HEK293 (cell line): ENCODE data around the gene SLC37A2.

Experiments used
- HOXC10 ChIP-seq: sonication (generic); formaldehyde crosslinking; IDR thresholded peaks from 2 replicates; pipeline ENCODE4 v1.8.1; 2023; ENCODE audit warnings: mild to moderate bottlenecking, missing genetic modification reagents
- KLF16 ChIP-seq: fragments of 450-650 bp; formaldehyde crosslinking; IDR thresholded peaks from 2 replicates; pipeline ENCODE4 v1.5.1; 2017; ENCODE audit warnings: missing biosample characterization, missing genetic modification characterization
- ZBTB7A ChIP-seq: fragments of 450-650 bp; formaldehyde crosslinking; IDR thresholded peaks from 2 replicates; pipeline ENCODE4 v1.5.1; 2016; ENCODE audit warnings: low read depth, missing biosample characterization, missing genetic modification characterization
- ZFP37 ChIP-seq: fragments of 450-650 bp; formaldehyde crosslinking; IDR thresholded peaks from 2 replicates; pipeline ENCODE4 v1.5.1; 2016; ENCODE audit warnings: missing biosample characterization, missing genetic modification characterization
- ZNF175 ChIP-seq: fragments of 450-650 bp; formaldehyde crosslinking; IDR thresholded peaks from 2 replicates; pipeline ENCODE4 v1.5.1; 2016; ENCODE audit warnings: missing biosample characterization, missing genetic modification characterization
- ZNF302 ChIP-seq: fragments of 450-650 bp; formaldehyde crosslinking; IDR thresholded peaks from 2 replicates; pipeline ENCODE4 v1.5.1; 2016; ENCODE audit warnings: missing biosample characterization, missing genetic modification characterization, low read depth
- ZNF335 ChIP-seq: fragments of 450-650 bp; formaldehyde crosslinking; conservative IDR thresholded peaks from 2 replicates; pipeline ENCODE4 v1.5.1; 2016; ENCODE audit warnings: missing biosample characterization, missing genetic modification characterization
- TF ChIP-seq, protein P1 (sequence below): fragments of 450-650 bp; formaldehyde crosslinking; IDR thresholded peaks from 2 replicates; pipeline ENCODE4 v1.5.1; 2016; ENCODE audit warnings: missing biosample characterization, missing genetic modification characterization
- TF ChIP-seq, protein P2 (sequence below): fragments of 450-650 bp; formaldehyde crosslinking; IDR thresholded peaks from 2 replicates; pipeline ENCODE4 v1.5.1; 2016; ENCODE audit warnings: missing biosample characterization, missing genetic modification characterization
- TF ChIP-seq, protein P3 (sequence below): fragments of 450-650 bp; formaldehyde crosslinking; IDR thresholded peaks from 2 replicates; pipeline ENCODE4 v1.5.1; 2016; ENCODE audit warnings: missing biosample characterization, missing genetic modification characterization

DNA sequence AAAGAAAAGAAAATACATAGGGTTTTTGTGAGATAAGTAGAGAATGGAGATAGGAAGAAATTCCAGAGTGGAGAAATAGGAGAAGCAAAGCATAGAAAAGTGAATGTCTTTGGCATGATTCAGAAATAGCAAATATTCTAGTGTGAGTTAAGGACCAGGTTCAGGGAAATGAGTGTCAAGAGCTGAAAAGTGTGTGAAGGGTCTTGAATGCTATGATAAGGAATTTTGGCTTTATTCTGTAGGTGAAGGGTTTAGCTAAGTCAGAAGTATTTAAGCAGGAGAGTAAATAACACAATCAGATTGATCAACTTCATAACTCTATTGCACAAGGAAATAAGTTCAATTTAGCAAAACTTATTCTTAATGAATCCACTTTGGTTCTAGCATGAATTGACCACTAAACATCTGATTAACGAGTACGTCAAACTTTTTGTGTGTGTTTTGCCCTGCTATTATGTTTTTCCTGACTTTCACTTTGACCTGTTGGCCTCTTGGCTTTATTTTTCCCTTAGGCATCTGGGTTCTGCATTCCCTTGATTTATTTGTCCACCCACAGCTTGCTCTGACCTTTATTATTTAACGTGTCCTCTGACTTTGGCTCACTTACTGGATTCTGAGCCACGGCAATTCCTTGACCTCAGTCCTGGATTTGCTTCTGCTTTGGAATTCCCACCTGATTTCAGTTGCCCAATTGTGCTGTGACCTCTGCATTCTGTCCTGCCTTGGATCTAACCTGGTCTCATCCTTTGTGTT lies 60.3 kb downstream of the SLC37A2 start:
- no peak for TF ChIP-seq ZNF335 (tag by site-specific recombination)
- TF ChIP-seq, protein P1, sequence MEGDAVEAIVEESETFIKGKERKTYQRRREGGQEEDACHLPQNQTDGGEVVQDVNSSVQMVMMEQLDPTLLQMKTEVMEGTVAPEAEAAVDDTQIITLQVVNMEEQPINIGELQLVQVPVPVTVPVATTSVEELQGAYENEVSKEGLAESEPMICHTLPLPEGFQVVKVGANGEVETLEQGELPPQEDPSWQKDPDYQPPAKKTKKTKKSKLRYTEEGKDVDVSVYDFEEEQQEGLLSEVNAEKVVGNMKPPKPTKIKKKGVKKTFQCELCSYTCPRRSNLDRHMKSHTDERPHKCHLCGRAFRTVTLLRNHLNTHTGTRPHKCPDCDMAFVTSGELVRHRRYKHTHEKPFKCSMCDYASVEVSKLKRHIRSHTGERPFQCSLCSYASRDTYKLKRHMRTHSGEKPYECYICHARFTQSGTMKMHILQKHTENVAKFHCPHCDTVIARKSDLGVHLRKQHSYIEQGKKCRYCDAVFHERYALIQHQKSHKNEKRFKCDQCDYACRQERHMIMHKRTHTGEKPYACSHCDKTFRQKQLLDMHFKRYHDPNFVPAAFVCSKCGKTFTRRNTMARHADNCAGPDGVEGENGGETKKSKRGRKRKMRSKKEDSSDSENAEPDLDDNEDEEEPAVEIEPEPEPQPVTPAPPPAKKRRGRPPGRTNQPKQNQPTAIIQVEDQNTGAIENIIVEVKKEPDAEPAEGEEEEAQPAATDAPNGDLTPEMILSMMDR (tag by site-specific recombination), result no peak
- no peak for TF ChIP-seq ZNF175 (tag by site-specific recombination)
- no peak for TF ChIP-seq ZFP37 (tag by site-specific recombination)
- TF ChIP-seq KLF16 (tag by site-specific recombination), result no peak
- no peak for TF ChIP-seq ZNF302 (tag by site-specific recombination)
- no peak for TF ChIP-seq ZBTB7A
- TF ChIP-seq, protein P2, sequence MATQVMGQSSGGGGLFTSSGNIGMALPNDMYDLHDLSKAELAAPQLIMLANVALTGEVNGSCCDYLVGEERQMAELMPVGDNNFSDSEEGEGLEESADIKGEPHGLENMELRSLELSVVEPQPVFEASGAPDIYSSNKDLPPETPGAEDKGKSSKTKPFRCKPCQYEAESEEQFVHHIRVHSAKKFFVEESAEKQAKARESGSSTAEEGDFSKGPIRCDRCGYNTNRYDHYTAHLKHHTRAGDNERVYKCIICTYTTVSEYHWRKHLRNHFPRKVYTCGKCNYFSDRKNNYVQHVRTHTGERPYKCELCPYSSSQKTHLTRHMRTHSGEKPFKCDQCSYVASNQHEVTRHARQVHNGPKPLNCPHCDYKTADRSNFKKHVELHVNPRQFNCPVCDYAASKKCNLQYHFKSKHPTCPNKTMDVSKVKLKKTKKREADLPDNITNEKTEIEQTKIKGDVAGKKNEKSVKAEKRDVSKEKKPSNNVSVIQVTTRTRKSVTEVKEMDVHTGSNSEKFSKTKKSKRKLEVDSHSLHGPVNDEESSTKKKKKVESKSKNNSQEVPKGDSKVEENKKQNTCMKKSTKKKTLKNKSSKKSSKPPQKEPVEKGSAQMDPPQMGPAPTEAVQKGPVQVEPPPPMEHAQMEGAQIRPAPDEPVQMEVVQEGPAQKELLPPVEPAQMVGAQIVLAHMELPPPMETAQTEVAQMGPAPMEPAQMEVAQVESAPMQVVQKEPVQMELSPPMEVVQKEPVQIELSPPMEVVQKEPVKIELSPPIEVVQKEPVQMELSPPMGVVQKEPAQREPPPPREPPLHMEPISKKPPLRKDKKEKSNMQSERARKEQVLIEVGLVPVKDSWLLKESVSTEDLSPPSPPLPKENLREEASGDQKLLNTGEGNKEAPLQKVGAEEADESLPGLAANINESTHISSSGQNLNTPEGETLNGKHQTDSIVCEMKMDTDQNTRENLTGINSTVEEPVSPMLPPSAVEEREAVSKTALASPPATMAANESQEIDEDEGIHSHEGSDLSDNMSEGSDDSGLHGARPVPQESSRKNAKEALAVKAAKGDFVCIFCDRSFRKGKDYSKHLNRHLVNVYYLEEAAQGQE (tag by site-specific recombination), result no peak
- TF ChIP-seq, protein P3, sequence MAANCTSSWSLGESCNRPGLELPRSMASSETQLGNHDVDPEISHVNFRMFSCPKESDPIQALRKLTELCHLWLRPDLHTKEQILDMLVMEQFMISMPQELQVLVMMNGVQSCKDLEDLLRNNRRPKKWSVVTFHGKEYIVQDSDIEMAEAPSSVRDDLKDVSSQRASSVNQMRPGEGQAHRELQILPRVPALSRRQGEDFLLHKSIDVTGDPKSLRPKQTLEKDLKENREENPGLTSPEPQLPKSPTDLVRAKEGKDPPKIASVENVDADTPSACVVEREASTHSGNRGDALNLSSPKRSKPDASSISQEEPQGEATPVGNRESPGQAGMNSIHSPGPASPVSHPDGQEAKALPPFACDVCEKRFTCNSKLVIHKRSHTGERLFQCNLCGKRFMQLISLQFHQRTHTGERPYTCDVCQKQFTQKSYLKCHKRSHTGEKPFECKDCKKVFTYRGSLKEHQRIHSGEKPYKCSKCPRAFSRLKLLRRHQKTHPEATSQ, result no peak
- no peak for TF ChIP-seq HOXC10
